Osteocyte (in vitro differentiated cells): ENCODE data around the gene SMYD3. TPM values are rescaled to one million over a fixed set of nuclear protein-coding genes. Genes with fewer than 3 reads are reported as not detected.
A peak's percentile ranks its signal among the peaks of the same experiment; 100 is the strongest.

Experiments used
- DNase-seq: peaks from one replicate; pipeline ENCODE4 v3.0.0; 2021; ENCODE audit warnings: mixed read lengths; ENCODE audit not compliant: unreplicated experiment; ENCODE audit errors: extremely low spot score
- H3K27ac Mint-ChIP-seq: one replicate; pipeline ENCODE4 v1.8.0; 2021; ENCODE audit warnings: mild to moderate bottlenecking, mixed read lengths; ENCODE audit not compliant: unreplicated experiment
- H3K27me3 Mint-ChIP-seq: one replicate; pipeline ENCODE4 v1.8.0; 2021; ENCODE audit warnings: mixed read lengths; ENCODE audit not compliant: unreplicated experiment
- H3K36me3 Mint-ChIP-seq: one replicate; pipeline ENCODE4 v1.8.0; 2021; ENCODE audit warnings: mixed read lengths; ENCODE audit not compliant: unreplicated experiment
- H3K4me1 Mint-ChIP-seq: one replicate; pipeline ENCODE4 v1.8.0; 2021; ENCODE audit warnings: mixed read lengths; ENCODE audit not compliant: unreplicated experiment
- H3K4me3 Mint-ChIP-seq: one replicate; pipeline ENCODE4 v1.8.0; 2021; ENCODE audit warnings: mild to moderate bottlenecking, moderate library complexity, mixed read lengths; ENCODE audit not compliant: unreplicated experiment
- H3K9me3 Mint-ChIP-seq: one replicate; pipeline ENCODE4 v1.8.0; 2021; ENCODE audit warnings: mixed read lengths; ENCODE audit not compliant: unreplicated experiment
- total RNA-seq: library from RNA; stranded (reverse); gene quantifications from 2 replicates; pipeline ENCODE4 v1.2.1, GENCODE V29; 2021
- TF ChIP-seq, protein P1 (sequence below): fragments of 200-600 bp; sonication (generic); IDR thresholded peaks from 2 replicates; pipeline ENCODE4 v1.5.0; 2021; ENCODE audit warnings: antibody characterized with exemption, mild to moderate bottlenecking, moderate library complexity

SMYD3 gene
- total RNA-seq, 1 donor from 2014 or later, result 22.3 TPM

DNA sequence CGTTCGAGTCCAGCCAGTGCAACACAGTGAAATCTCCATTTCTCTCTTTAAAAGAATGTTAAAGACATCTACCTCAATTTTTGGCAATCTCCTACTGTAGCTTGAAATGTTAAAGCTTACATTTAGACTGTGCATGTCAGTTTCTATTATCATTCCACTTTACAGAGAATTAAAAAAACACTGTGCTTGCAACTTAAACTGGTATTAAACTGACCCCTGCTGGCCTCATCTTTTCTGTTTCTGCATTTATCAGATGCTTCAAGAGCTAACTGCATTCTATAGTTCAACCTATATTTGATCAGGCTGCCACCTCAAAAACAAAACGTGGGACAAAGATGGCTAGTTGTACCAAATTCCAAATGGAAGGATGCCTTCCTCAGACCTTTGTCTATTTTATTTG lies 226.5 kb downstream of the SMYD3 start:
- H3K36me3 Mint-ChIP-seq, result peaks cover 2% of the 10 kb centered on the region

GRCh38 chr1:246279402-246279801 lies 227.7 kb downstream of the SMYD3 start:
- Mint-ChIP-seq H3K4me1 (peaks cover 2% of the 10 kb centered on the region), H3K27ac (no peak overlapping the region), H3K4me3 (no peak overlapping the region), H3K27me3 (no peaks in the 10 kb centered on the region), H3K36me3 (no peaks in the 10 kb centered on the region), H3K9me3 (no peaks in the 10 kb centered on the region)
- no peak for DNase-seq
- TF ChIP-seq, protein P1, sequence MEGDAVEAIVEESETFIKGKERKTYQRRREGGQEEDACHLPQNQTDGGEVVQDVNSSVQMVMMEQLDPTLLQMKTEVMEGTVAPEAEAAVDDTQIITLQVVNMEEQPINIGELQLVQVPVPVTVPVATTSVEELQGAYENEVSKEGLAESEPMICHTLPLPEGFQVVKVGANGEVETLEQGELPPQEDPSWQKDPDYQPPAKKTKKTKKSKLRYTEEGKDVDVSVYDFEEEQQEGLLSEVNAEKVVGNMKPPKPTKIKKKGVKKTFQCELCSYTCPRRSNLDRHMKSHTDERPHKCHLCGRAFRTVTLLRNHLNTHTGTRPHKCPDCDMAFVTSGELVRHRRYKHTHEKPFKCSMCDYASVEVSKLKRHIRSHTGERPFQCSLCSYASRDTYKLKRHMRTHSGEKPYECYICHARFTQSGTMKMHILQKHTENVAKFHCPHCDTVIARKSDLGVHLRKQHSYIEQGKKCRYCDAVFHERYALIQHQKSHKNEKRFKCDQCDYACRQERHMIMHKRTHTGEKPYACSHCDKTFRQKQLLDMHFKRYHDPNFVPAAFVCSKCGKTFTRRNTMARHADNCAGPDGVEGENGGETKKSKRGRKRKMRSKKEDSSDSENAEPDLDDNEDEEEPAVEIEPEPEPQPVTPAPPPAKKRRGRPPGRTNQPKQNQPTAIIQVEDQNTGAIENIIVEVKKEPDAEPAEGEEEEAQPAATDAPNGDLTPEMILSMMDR, result no peak

More for the DNA sequence above, 226.5 kb downstream of the SMYD3 start:
- no peak for DNase-seq
- H3K27ac Mint-ChIP-seq, result no peak overlapping the region
- H3K4me3 Mint-ChIP-seq, result no peak overlapping the region
- H3K9me3 Mint-ChIP-seq, result peaks cover 4% of the 10 kb centered on the region
- peaks cover 2% of the 10 kb centered on the region for H3K4me1 Mint-ChIP-seq
- H3K27me3 Mint-ChIP-seq, result no peaks in the 10 kb centered on the region
- TF ChIP-seq, protein P1, result peak; percentile 61

DNA sequence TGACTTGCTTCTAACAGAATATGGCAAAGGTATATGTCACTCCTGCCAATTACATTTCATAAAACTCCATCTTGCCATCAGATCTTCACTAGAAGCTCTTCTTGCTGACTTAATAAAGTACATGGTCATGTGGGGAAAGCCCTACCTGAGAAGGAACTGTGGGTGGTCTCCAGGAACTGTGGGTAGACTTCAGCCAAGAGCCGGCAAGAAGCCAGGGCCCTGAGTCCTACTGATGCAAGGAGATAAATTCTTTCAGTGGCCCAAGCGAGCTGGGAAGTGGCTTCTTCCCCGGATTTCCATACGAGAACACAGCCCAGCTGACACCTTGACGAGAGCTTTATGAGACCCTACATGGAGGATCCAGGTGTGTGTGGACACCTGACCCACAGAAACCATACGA lies 228.7 kb downstream of the SMYD3 start:
- Mint-ChIP-seq H3K9me3 (no peaks in the 10 kb centered on the region), H3K27me3 (no peaks in the 10 kb centered on the region), H3K36me3 (no peaks in the 10 kb centered on the region), H3K4me1 (peaks cover 2% of the 10 kb centered on the region), H3K4me3 (no peak overlapping the region), H3K27ac (no peak overlapping the region)
- DNase-seq, result no peak
- TF ChIP-seq, protein P1, result no peak

DNA sequence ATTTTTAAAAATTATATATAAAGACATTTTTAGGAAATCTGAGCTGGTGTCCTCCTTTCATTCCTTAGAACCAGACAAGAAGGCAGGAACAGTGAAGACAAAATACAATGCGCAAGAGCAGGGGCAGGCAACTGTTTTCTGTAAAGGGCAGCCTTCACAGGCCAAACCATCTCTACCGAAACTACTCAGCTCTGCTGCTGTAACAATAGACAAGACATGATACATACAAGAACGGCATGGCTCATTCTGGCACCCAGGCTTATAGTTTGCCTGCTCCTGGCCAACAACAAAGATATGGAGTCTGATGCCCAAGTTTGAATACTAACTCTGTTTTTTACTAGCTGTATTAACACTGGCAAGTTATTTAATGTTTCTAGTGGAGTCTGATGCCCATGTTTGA lies 232.0 kb downstream of the SMYD3 start:
- Mint-ChIP-seq H3K27me3 (no peaks in the 10 kb centered on the region), H3K9me3 (no peaks in the 10 kb centered on the region), H3K4me1 (no peaks in the 10 kb centered on the region), H3K36me3 (no peaks in the 10 kb centered on the region), H3K27ac (no peak overlapping the region), H3K4me3 (no peak overlapping the region)
- TF ChIP-seq, protein P1, result no peak
- DNase-seq, result no peak

- no peak for DNase-seq
- Mint-ChIP-seq H3K9me3 (no peaks in the 10 kb centered on the region), H3K27me3 (no peaks in the 10 kb centered on the region), H3K4me1 (no peaks in the 10 kb centered on the region), H3K36me3 (no peaks in the 10 kb centered on the region), H3K4me3 (no peak overlapping the region), H3K27ac (no peak overlapping the region)
- TF ChIP-seq, protein P1, result no peak
Measured at GRCh38 chr1:246274186-246274585, 232.9 kb downstream of the SMYD3 start.
